Measurements from ENCODE around the gene SLC24A4.

Gene SLC24A4

GRCh38 chr14:92510972-92511371, 188.0 kb downstream of the SLC24A4 start:
- no peak for DNase-seq
- TF ChIP-seq GATA1 (IDR thresholded peaks at IDR 0.05; ENCODE audit: low read depth, low read length) (no peak), POLR2A (IDR thresholded peaks at IDR 0.05; ENCODE audit: low read length) (no peak)

- TF ChIP-seq GATA1 (IDR thresholded peaks at IDR 0.05; ENCODE audit: low read depth, low read length) (no peak), POLR2A (IDR thresholded peaks at IDR 0.05; ENCODE audit: low read length) (no peak)
- DNase-seq, result no peak
Measured at GRCh38 chr14:92511453-92512238, 188.7 kb downstream of the SLC24A4 start.

- DNase-seq, result no peak
- no peak for TF ChIP-seq GATA1 (IDR thresholded peaks at IDR 0.05; ENCODE audit: low read depth, low read length)
- TF ChIP-seq POLR2A (IDR thresholded peaks at IDR 0.05; ENCODE audit: low read length), result no peak
Measured at GRCh38 chr14:92512807-92513203, 189.8 kb downstream of the SLC24A4 start.

- TF ChIP-seq POLR2A (IDR thresholded peaks at IDR 0.05; ENCODE audit: low read length) (peak; percentile 64), GATA1 (IDR thresholded peaks at IDR 0.05; ENCODE audit: low read depth, low read length) (no peak)
- DNase-seq, result peak; percentile 53 to 59
Measured at GRCh38 chr14:92513204-92513965, 190.4 kb downstream of the SLC24A4 start, which contains the start of gene RIN3. TSS of gene RIN3 (plus strand) at chr14:92513781. CDS start at chr14:92513933, 152 bp downstream.

GRCh38 chr14:92513966-92514843, 191.2 kb downstream of the SLC24A4 start:
- peak; percentile 53 to 62 for DNase-seq

GRCh38 chr14:92514844-92515514, 192.0 kb downstream of the SLC24A4 start:
- peak; percentile 24 for TF ChIP-seq POLR2A (IDR thresholded peaks at IDR 0.05; ENCODE audit: low read length)
- TF ChIP-seq GATA1 (IDR thresholded peaks at IDR 0.05; ENCODE audit: low read depth, low read length), result no peak
- DNase-seq, result peak in 1 of 2 experiments; percentile 41

More at GRCh38 chr14:92513966-92514843, 191.2 kb downstream of the SLC24A4 start:
- TF ChIP-seq GATA1 (IDR thresholded peaks at IDR 0.05; ENCODE audit: low read depth, low read length) (no peak), POLR2A (IDR thresholded peaks at IDR 0.05; ENCODE audit: low read length) (peak; percentile 35)

- DNase-seq, result no peak
- TF ChIP-seq GATA1 (IDR thresholded peaks at IDR 0.05; ENCODE audit: low read depth, low read length), result no peak
- no peak for TF ChIP-seq POLR2A (IDR thresholded peaks at IDR 0.05; ENCODE audit: low read length)
Measured at GRCh38 chr14:92515546-92516343, 192.8 kb downstream of the SLC24A4 start.

- TF ChIP-seq GATA1 (IDR thresholded peaks at IDR 0.05; ENCODE audit: low read depth, low read length) (no peak), POLR2A (IDR thresholded peaks at IDR 0.05; ENCODE audit: low read length) (no peak)
- no peak for DNase-seq
Measured at GRCh38 chr14:92516344-92516965, 193.5 kb downstream of the SLC24A4 start.

GRCh38 chr14:92516966-92517506, 194.1 kb downstream of the SLC24A4 start:
- no peak for TF ChIP-seq GATA1 (IDR thresholded peaks at IDR 0.05; ENCODE audit: low read depth, low read length)
- peak; percentile 45 for TF ChIP-seq POLR2A (IDR thresholded peaks at IDR 0.05; ENCODE audit: low read length)
- peak in 1 of 2 experiments; percentile 31 for DNase-seq

- TF ChIP-seq POLR2A (IDR thresholded peaks at IDR 0.05; ENCODE audit: low read length), result no peak
- no peak for TF ChIP-seq GATA1 (IDR thresholded peaks at IDR 0.05; ENCODE audit: low read depth, low read length)
- DNase-seq, result no peak
Measured at GRCh38 chr14:92517761-92518160, 194.8 kb downstream of the SLC24A4 start.

- no peak for DNase-seq
- TF ChIP-seq POLR2A (IDR thresholded peaks at IDR 0.05; ENCODE audit: low read length), result no peak
- TF ChIP-seq GATA1 (IDR thresholded peaks at IDR 0.05; ENCODE audit: low read depth, low read length), result no peak
Measured at GRCh38 chr14:92519246-92520101, 196.5 kb downstream of the SLC24A4 start.
